GM21786 (cell line): ENCODE measurements around the gene CHURC1.
A peak's percentile ranks its signal among the peaks of the same experiment; 100 is the strongest.

Experiments
- ATAC-seq: cut with Tn5 transposase; IDR thresholded peaks from one replicate; pipeline ENCODE4 v1.9.1; 2021; ENCODE audit not compliant: unreplicated experiment

The CHURC1 gene

GRCh38 chr14:64937821-64938193 lies 23.6 kb downstream of the CHURC1 start:
- no peak for ATAC-seq

- ATAC-seq: no peak
These were observed 24.9 kb downstream of the CHURC1 start for GRCh38 chr14:64938972-64939816.

GRCh38 chr14:64939817-64940190 lies 25.5 kb downstream of the CHURC1 start:
- no peak for ATAC-seq

- ATAC-seq: no peak
These were observed 26.2 kb downstream of the CHURC1 start for GRCh38 chr14:64940336-64940910.

GRCh38 chr14:64942531-64943111 lies 28.4 kb downstream of the CHURC1 start, which contains the start of gene GPX2:
GPX2 (minus strand) TSS chr14:64942745; CDS start chr14:64942726, 19 bp downstream.
- ATAC-seq: no peak

GRCh38 chr14:64943556-64943955 lies 29.3 kb downstream of the CHURC1 start:
- no peak for ATAC-seq

GRCh38 chr14:64944041-64944440 lies 29.8 kb downstream of the CHURC1 start:
- no peak for ATAC-seq

- no peak for ATAC-seq
These were observed 30.6 kb downstream of the CHURC1 start for GRCh38 chr14:64944861-64945260.

GRCh38 chr14:64945431-64946178 lies 31.4 kb downstream of the CHURC1 start:
- ATAC-seq: no peak

- ATAC-seq: no peak
These were observed 32.2 kb downstream of the CHURC1 start for GRCh38 chr14:64946310-64947045.

- ATAC-seq: no peak
These were observed 33.7 kb downstream of the CHURC1 start for GRCh38 chr14:64947710-64948611.

- ATAC-seq: no peak
These were observed 34.5 kb downstream of the CHURC1 start for GRCh38 chr14:64948612-64949210.

GRCh38 chr14:64950889-64951288 lies 36.6 kb downstream of the CHURC1 start:
- ATAC-seq: no peak

GRCh38 chr14:64951291-64951690 lies 37.0 kb downstream of the CHURC1 start:
- ATAC-seq: no peak

- ATAC-seq: no peak
These were observed 37.5 kb downstream of the CHURC1 start for GRCh38 chr14:64951724-64952123.

GRCh38 chr14:64952598-64953309 lies 38.5 kb downstream of the CHURC1 start:
- ATAC-seq: peak; percentile 60

- ATAC-seq: no peak
These were observed 39.0 kb downstream of the CHURC1 start for GRCh38 chr14:64953310-64953654.

GRCh38 chr14:64953661-64954060 lies 39.4 kb downstream of the CHURC1 start:
- ATAC-seq: no peak
